GM18907 (cell line): ENCODE data around the gene TM4SF18.
"Not testable (repeated sequence)": the region's sequence is repeated elsewhere in the genome, so short reads cannot be mapped to it uniquely, and the experiment has no call there.

ENCODE experiments used
- ATAC-seq: cut with Tn5 transposase; IDR thresholded peaks from one replicate; pipeline ENCODE4 v1.9.1; 2021; ENCODE audit warnings: mild to moderate bottlenecking, moderate library complexity; ENCODE audit not compliant: unreplicated experiment

The TM4SF18 gene

DNA sequence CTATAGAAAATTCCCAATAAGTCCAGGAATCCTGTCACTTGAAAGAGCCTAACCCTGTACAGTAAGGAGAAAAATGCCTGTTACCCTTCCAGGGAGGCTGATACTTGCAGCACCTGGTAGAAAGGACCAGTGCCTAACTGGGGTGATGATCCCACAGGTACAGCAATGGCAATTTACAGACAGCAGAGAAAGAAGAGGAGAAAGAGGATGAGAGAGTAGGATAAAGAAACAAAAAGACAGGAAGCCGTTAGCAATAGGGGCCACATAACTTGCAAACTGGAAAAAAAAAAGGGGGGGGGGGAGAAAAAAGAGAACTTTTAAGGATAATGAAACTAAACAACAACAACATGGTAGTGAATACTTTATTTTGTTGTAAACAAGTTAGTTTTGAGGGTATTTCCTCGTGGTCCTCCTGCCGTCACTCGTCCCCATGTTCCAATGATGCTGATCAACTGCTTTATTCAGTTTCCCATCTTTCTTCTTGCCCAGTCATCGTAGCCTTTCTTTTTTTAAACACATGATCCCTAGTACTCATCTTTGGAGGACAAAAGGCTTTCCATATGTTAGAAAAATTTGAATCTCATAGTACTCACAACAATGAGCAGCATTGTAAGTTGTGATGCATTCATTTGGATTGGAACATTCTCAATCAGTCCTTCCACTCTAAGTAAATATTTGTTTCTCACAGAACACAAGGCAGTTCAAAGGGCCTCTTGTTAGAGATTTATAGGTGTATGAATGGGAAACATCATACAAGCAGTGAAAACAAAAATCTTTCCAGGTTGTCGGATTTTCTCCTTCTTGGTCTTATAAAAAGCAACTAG, 35.5 kb upstream of the TM4SF18 start:
- no peak for ATAC-seq

DNA sequence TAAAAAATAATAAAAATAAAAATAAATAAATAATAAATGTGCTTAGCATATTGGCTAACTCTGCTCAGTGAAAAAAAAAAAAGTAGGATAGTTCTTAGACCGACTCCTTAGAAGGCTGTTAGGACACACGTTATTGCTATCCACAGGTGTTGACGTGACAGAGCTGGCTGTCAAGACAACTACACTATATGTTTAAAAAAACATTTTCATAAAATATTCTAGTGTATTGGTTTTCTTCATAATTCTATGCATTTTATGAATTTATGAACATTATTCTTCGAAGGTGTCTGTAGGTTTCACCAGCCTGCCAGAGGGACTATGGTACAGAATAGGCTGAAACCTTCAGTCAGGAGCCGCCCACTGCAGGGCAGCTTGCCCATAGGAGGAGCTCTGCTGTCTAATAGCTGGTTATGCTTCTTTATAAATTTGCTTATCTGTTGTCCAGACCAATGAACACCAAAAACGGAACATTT, 34.8 kb upstream of the TM4SF18 start:
- ATAC-seq: no peak

DNA sequence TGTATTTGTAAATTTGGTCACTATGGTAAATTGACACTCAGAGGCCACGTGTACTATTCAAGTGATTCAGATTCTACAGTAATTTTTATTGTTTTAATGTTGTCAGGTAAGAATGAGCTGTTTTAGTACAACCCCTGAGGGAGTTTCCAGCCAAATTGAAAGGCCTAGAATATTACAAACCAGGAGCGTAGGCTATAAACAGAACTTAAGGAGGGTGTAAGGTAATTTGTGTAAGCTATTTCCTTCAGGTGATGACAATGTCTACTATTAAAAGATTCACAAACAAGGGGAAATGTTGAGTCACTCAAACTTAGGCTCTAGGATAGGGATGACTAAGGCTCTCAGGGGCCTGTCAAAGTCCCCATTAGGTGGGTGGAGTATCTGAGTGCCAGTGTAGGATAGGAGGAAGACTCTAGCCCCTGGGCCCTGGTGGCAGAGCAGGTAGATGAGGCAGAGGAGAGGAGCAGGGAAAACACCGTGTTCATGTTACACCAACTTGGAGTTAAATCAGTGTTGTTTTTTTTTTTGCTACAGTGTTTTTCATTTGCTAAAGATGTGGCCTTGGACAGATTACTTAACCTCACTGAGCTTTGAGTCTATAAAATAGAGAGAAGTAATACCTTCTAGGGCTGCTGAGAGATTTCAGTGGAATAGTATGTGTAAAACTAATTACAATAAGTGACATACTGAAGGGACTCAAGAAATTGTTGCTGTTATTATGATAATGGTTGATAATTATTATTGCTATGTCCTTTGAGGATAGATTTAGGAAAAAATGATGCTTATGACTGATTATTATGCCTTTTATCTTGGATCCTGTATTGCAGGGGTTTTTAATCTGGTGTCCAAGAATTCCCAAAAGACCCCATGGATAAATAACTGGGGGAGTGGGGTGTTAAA, 33.8 kb upstream of the TM4SF18 start:
- no peak for ATAC-seq

DNA sequence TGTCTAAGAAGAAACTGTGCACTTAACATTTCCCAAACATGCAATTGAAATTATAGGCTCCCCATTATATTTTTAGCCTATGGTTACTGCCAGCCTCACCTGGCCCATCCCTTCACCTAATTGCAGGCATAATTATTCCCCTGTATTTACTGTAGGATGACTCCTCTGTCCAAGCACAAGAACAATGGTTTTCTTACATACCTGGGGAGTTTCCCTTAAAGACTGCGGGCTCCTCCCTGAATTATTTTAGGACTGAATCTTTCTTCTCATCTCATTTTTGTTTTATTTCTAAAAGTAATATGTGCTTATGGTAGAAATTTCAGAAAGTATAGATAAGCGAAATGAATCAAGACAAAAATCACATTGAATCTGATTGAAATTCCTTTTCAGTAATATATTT, 32.6 kb upstream of the TM4SF18 start:
- ATAC-seq: no peak

DNA sequence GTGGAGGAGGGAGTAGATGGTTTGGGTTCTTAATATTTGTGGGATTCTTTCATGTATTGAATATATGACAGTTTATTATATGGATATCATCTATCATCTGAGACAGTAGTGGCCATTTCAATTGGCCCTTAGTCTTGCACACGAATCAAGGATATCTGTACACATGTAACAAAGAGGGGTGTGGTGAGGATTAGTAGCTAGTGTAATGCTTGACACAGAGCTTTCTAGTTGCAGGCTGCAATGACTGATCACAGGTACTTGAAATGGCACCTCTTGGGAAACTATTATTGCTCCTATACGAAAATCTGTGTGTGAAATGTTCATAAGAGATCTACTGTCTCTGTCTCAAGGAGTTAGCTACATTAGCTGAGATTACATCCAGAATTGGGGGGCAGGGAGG, 31.2 kb upstream of the TM4SF18 start:
- no peak for ATAC-seq

DNA sequence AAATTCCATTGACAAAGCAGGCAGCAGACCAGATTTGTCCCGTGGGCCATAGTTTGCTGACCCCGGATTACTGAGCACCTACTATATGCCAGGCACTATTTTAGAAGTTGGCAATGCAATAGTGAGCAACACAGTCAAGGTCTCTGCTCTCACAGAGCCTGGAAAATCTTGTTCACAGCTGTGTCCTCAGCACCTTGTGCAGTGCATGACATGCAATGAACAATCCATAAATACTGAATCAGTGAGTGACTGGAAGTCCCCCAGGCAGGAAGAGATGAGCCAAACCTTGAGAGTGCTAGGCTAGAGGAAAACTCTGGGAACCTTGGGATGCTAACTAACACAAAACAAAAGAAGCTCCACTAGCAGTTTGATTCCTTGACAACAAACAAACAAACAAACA, 29.6 kb upstream of the TM4SF18 start:
- no peak for ATAC-seq

DNA sequence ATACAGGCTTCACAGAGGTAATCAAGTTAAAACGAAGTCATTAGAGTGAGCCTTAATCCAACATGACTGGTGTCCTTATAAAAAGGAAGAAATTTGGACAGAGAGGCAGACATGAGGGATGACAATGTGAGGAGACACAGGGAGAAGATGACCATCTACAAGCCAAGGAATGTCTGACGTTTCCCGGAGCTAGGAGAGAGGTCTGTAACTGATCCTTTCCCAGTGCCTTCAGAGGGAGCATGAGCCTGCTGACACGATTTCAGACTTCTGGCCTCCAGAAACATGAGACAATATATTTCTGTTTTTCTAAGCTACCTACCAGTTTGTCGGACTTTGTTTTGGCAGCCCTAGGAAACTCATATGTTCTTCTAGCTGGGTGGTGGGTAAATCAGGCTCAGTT, 28.9 kb upstream of the TM4SF18 start:
- ATAC-seq: no peak

DNA sequence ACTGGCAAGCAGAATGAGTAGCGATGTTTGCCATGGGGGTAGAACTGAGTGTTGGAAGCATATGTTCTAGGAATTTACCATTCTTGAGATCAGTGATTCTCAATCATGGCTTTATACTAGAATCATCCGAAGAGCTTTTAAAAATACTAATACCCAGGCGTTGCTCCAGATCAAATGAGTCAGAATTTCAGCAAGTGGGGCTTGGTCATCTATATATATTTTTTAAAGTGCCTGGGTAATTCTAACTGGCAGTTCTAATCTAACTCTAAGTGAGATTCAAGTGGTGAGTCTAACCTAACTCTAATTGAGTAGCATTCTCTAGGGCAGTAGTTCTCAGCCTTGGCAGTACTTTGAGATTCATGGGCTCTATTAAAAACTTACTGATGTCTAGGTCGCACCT, 23.2 kb upstream of the TM4SF18 start:
- no peak for ATAC-seq

DNA sequence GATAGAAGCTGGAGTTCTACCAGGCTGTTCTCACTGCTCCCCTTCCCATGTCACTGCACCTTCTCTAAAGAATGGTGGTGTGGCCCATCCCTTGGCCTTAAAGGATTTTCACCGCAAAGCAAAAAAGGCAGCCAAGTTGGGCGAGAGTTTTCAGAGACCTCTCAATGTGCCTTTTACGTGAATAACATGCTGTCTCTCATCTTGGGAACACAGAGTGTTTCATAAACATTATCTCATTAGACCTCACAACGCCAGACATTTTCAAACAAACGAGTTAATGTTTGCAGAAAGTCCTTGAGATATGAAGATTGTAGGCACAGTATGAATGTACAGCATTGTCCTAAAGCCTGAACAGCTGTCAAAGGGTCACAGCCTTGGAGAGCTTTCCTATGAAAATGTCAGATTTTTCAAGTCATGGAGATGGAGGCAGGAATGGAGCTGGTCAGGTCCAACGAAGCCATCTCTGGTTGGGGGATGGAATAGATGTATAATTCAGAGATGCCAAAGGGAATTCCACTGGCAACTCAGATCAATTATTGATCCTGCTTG, 22.7 kb upstream of the TM4SF18 start:
- ATAC-seq: no peak

DNA sequence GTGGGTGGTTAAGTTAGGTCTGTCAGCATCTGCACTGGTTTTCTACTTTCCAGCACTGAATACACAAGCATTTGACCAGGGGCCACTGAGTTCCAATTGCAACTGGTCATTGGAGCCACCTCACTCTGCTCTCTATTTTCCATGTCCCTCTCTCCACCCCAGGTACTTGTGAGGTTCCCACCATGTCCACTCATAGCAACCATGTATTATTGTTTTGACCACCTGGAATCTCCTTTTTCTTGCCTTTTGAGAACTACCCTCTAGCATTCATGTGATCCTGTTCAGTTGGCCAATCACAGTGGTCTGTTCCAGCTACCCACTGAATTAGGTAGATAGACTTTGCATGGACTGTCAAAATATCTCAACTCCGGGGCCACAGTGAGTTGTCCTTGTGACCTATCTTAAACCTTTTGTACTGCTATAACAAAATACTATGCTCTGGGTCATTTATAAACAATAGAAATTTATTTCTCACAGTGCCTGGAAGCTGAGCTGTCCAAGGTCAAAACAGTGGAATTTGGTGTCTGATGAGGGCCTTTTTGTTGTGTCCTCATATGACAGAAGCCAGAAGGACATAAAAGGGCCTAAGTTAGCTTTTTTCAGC, 20.2 kb upstream of the TM4SF18 start:
- ATAC-seq: no peak

DNA sequence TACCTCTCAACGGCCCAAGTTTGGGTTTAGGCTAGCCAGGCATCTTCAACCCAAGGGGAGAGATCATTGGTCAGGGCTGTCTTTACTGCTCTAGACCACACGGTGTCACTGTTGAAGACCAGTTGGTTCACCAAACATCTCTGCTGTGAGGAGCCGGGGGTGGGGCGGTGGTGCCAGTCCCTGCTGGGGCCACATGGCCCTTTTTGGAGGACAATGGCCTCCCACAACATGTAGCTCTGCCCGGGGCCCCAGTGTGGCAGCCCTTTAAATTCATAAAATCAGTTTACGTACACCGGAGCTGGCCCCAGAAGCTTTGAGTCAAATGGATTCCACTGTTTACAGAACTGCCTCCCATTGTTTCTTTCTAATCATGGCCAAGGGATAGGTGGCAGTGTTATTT, 19.1 kb upstream of the TM4SF18 start:
- ATAC-seq: peak; percentile 95

DNA sequence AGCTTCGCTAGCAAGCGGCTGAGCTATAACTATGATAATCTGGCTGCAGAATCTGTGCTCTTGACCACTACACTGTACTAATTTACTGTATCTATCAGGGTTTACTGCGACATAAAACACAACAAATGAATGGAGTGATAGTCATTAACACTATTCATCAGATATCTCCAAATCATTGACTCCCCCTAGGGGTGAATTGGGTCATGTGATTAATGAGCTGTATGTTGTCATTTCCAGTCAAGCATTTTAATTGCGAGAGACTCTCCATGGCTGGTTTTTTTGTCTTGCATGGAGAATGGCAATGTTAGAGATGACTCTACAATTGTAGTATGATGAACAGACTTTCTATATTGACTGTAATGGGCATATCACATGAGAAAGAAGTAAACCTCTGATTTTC, 10.5 kb upstream of the TM4SF18 start:
- no peak for ATAC-seq

DNA sequence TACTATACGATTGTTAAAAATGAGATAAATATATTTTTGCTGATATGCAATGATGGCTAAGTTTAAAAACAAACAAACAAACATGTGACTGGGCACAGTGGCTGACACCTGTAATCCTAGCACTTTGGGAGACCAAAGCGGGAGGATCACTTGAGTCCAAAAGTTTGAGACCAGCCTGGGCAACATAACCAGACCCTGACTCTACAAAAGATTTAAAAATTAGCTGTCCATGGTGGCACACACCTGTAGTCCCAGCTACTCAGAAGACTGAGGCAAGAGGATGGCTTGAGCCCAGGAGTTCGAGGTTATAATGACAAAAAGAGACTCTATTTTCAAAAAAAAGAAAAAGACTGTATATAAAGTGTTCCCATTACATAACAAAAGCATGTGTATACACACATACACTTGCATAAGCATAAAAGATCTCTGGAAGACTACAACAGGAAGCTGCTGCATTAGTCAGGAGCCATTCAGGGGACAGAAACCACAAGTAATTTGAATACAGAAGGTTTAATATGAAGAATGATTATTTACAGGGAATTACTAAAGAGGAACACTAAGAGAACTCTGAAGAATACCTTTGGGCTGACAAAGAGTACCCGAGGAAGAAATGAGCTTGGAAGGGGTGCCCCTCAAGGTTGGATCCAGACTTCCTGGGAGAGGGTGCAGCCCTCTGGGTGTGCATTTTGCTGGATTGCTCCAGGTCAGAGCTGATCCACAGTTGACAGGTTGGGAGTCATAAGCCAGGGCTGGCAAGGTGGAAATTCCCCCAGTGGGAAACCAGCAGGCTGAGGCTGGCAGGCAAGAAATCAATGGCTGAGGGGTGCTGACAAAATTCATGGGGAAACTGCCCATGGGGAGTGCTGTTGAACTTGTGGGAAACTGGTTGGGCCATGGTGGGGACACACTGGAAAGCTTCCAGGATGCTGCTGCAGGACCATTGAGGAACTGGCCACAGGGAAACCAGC, 9.3 kb upstream of the TM4SF18 start:
- ATAC-seq: no peak

DNA sequence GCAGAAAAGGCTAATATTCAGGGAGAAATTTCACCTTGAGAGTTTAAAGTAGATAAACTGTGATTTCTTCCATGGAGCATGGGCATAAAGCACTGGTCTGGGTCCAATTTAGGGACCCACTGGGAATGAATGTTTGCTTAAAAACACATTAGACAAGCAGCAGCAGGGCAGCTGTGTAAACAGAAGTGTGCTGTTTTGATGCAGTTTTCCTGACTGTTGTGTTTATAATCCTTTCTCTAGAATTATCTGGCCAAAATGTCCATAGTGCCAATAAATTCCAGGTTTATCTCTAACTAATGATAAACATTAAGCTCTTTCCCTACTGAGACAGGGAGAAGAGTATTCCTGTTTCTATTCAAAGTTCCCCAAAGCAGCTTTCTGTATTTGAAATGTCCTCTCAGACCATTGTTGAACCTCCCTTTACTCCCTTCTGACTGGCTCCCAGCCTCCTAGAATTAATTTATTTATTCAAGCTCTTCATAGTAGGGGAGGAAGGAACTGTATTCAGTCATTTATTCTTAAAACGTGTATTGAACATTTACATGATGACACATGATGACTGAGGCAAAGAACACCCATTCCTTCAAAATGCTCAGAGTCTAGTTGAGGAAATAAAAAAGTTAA, 7.0 kb upstream of the TM4SF18 start:
- no peak for ATAC-seq

DNA sequence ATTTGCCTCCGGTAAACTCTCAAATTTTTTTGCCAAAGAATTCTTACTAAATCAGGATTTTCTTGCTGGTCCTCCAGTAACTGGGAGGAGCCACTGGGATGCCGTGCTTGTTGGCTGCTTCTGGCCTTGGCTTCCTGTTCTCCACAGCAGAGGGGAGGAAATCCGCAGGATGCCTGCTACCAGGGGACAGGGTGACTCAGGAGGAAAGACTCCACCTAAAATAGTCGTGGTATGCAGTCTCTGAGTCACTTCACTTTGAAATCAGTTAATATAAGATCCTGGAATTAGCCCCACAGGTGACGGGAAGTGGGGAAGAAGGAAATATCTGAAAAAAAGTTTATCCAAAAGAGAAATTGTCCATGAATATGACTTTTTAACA, 6.5 kb upstream of the TM4SF18 start:
- ATAC-seq: no peak

DNA sequence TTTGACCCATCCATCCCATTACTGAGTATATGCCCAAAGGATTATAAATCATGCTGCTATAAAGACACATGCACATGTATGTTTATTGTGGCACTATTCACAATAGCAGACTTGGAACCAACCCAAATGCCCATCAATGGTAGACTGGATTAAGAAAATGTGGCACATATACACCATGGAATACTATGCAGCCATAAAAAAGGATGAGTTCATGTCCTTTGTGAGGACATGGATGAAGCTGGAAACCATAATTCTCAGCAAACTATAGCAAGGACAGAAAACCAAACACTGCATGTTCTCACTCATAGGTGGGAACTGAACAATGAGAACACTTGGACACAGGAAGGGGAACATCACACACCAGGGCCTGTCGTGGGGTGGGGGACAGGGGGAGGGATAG, 4.0 kb upstream of the TM4SF18 start:
- not testable (repeated sequence) for ATAC-seq

DNA sequence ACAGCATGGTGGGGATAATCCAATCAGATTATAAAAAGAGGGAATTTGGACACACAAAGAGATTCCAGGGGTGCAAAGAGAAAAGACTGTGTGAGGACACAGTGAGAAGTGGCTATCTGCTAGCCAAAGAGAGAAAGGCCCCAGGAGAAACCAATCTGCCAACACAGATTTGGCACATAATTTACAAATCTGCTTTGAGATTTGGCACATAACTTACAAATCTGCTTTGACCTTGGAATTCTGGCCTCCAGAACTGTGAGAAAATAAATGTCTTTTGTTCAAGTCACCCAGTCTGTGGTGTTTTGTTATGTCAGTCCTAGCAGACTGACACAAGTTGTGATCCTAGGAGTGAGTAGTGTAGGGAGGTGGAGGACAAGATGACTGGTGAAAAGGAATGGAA, 3.5 kb upstream of the TM4SF18 start:
- no peak for ATAC-seq

DNA sequence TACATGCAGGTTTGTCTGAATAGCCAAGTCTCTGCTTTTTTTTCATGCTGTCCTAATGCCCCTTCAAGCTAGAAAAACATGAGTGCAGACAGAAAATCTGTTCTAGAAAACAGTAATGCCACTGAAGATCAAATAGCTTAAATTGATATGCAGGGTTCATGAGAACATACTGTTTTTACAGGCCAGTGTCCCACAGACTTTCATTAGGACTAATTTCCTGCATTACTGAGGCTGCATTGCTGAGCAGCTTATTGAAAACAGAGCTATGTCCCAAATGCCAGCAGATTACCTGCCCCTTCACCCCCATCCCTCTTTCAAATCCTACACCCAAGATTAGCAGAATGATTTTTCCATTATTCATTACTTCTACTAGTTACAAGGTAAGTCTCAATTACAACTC, 665 bp downstream of the TM4SF18 start:
- ATAC-seq: no peak

DNA sequence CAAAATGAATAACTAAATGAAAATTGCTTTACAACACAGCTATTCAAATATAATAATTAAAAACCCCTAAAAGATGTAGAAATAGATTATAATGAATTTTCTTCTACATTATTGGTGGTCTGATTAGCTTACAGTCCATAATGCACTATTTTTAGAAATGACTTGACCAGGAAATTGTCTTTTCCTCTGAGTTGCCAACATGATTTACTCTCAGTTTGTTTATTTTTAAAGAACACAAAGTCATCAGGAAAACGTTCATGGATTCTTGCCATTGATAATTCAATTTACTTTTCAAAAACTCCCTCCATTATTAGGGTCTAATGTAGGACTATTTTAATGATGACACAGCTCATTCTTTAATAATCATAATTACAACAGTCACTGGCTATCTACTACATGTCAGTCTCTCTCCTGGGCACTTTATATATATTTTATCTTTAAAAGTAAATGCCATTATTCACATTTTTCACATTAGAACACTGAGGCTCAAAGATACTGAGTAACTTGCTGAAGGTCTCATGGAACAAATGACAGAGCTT, 1.1 kb downstream of the TM4SF18 start:
- no peak for ATAC-seq
